IPS-NIHi7 (cell line): ENCODE results near the gene SLC25A18.
"Not testable (repeated sequence)": the region's sequence is repeated elsewhere in the genome, so short reads cannot be mapped to it uniquely, and the experiment has no call there.

Experiments
- DNase-seq: peaks from one replicate; pipeline ENCODE4 v3.0.0; 2012; ENCODE audit warnings: mixed read lengths; ENCODE audit errors: extremely low spot score

Gene SLC25A18

GRCh38 chr22:17606496-17606895, 43.2 kb downstream of the SLC25A18 start:
- no peak for DNase-seq

GRCh38 chr22:17607891-17608521, 44.7 kb downstream of the SLC25A18 start:
- no peak for DNase-seq

GRCh38 chr22:17612057-17612456, 48.8 kb downstream of the SLC25A18 start:
- DNase-seq, result no peak

- DNase-seq, result no peak
Observed at GRCh38 chr22:17613280-17613679, 50.0 kb downstream of the SLC25A18 start.

GRCh38 chr22:17627961-17628405, 64.7 kb downstream of the SLC25A18 start:
- DNase-seq, result no peak

GRCh38 chr22:17628406-17629172, 65.3 kb downstream of the SLC25A18 start, which contains the start of gene ATP6V1E1:
Gene ATP6V1E1 (minus strand): TSS chr22:17628749. CDS start chr22:17628635, 114 bp downstream.
- peak; percentile 99 for DNase-seq

- no peak for DNase-seq
Observed at GRCh38 chr22:17629173-17629489, 65.8 kb downstream of the SLC25A18 start.

- DNase-seq, result no peak
Observed at GRCh38 chr22:17629641-17630040, 66.3 kb downstream of the SLC25A18 start.

GRCh38 chr22:17631076-17631565, 67.8 kb downstream of the SLC25A18 start:
- no peak for DNase-seq

GRCh38 chr22:17633217-17633997, 70.1 kb downstream of the SLC25A18 start:
- peak; percentile 20 for DNase-seq

- no peak for DNase-seq
Observed at GRCh38 chr22:17633998-17634323, 70.7 kb downstream of the SLC25A18 start.

GRCh38 chr22:17634696-17635095, 71.4 kb downstream of the SLC25A18 start:
- DNase-seq, result no peak

GRCh38 chr22:17636850-17637249, 73.6 kb downstream of the SLC25A18 start:
- not testable (repeated sequence) for DNase-seq

- DNase-seq, result no peak
Observed at GRCh38 chr22:17637490-17638181, 74.3 kb downstream of the SLC25A18 start.

GRCh38 chr22:17638182-17638431, 74.8 kb downstream of the SLC25A18 start:
- peak; percentile 53 for DNase-seq

GRCh38 chr22:17638432-17639246, 75.3 kb downstream of the SLC25A18 start, which contains the start of gene BCL2L13:
Gene BCL2L13 (plus strand): TSS chr22:17638757. CDS start chr22:17655712, 16,955 bp downstream.
- DNase-seq, result peak; percentile 97

- DNase-seq, result peak; percentile 33
Observed at GRCh38 chr22:17639247-17639741, 76.0 kb downstream of the SLC25A18 start.
